ENCODE measurements around the gene ARL6IP1.

The ARL6IP1 gene

DNA sequence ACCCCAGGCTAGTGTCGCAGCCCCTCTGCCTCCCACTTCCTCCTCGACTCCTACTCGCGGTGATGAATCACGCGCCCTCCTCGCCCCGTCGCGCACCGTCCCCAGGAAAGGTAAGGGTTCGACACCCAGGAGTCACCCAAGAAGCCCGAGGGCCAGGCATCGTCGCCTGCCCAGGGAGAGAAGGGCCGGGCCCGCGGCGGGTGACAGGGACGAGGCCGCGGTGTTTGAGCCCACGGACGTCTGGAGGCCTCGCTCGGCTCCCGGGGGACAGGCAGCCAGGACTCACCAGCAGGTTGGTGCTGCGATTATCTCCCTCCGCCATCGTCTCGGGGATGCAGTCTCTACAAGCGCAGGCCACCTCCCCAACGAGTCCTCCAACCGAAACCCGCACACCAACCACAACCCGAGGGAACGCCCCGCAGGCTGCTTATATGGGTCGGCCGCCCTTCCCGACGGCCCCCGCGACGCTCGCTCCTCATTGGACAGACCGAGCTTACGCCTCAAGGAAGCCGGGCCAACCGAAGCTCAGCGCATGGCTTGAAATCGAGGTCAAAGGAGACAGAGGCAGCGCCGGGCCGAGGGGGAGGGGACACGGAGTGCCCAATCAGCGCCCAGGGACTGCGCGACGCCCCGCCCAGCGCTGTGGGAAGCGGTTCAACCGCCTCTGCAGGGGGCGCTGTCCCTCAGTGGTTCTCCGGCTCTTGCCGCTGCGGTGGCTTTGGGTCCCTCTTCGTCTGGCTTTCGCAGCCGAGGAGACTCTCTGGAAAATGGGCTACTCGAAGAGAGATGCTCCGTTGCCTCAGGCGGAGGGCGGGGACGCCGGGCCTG, at the start of gene ARL6IP1:
TSS of gene ARL6IP1 (minus strand) at position 405 of the 828 bp plus-strand sequence. CDS start at position 322, 83 bp downstream.
- peak; percentile 100 for DNase-seq

GRCh38 chr16:18846416-18846815, 45.1 kb upstream of the ARL6IP1 start:
- no peak for DNase-seq

DNA sequence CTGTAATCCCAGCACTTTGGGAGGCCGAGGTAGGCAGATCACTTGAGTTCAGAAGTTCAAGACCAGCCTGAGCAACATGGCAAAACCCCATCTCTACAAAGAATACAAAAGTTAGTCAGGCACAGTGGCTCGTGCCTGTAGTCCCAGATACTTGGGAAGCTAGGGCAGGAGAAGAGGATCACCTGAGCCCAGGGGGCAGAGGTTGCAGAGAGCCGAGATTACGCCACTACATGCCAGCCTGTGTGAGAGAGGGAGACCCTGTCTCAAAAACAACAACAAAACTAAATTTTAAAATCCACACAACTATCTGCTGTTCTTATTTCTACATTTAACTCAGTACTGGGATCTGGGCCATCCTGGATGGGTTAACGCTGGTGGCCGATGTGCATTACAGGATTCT, 41.2 kb upstream of the ARL6IP1 start:
- no peak for DNase-seq

- DNase-seq = no peak
Observed at GRCh38 chr16:18841833-18842525, 40.6 kb upstream of the ARL6IP1 start.

DNA sequence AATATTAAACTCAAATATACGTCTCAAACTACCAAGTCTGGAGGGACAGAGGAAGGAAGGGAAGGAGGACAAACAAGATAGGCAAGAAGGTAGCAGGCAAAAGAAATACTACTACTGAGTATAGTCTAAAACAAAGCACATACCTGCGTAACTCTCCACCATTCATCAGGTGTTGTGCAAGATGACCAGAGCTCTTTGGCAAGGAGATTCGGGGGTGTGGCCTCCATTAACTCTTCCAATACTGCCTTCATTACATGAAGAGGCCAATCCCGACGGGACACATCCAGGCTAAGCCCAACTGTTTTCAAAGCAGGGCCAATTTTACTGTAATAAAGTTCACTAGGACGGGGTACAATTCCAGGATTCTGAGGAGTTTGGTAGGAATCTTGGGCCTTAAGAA, 38.2 kb upstream of the ARL6IP1 start:
- DNase-seq = no peak

DNA sequence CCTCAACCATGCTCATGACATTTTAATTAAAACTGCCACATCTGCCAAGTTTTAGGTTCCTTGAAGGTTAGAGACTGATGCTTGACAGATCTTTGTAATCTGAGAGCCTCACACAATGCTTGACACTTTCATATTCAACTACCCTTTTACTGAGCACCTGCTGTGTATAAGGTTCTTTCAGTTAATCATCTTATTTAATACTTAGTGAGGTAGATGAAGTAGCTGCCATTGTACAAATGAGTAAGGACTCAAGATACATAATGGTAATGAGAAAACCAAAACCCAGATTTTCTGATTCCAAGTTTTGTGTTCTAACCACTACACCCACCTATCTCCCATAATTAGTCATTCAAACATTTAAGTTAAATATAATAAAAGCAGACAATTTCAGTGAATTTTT, 35.4 kb upstream of the ARL6IP1 start:
- peak; percentile 21 for DNase-seq

DNA sequence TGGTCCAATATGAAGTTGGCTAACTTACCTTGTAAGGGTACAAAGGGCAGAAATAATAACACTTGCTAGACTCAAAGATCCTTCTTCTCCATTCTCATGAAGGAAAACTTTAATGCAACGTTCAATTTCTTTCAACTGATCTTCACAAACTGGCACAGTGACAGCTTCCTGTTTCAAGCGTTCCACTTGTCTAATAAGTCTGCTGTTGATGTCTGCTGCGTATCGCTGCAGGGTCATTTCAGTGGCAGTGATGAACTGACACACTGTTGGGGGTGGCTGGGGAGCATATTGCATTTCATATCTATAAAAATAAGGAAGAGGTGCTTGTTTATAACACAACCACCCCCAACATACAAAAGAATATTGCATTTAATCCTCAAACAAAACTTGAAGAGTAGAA, 33.5 kb upstream of the ARL6IP1 start:
- DNase-seq = no peak

GRCh38 chr16:18833707-18834505, 32.6 kb upstream of the ARL6IP1 start:
- no peak for DNase-seq

DNA sequence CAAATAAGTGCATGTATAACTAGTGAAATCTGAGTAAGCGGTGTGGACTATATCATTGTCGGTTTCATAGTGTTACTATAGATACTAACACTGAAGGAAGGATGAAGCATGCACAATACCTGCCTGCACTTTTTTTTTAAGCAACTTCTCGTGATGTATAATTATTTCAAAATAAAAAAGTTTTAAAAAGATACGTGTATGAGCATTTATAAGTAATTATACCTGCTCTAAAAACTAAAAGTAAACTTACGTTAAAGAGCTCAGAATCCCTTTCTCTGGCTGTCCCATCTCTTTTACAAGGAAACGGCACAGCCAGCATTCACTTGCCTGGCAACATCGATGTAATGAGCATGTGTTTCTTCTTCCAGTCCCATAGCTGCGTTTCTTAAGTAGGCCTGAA, 31.3 kb upstream of the ARL6IP1 start:
- no peak for DNase-seq

GRCh38 chr16:18832006-18832405, 30.7 kb upstream of the ARL6IP1 start:
- no peak for DNase-seq

- no peak for DNase-seq
Observed at GRCh38 chr16:18829251-18829650, 27.9 kb upstream of the ARL6IP1 start.

GRCh38 chr16:18827890-18828289, 26.5 kb upstream of the ARL6IP1 start:
- peak; percentile 32 for DNase-seq

DNA sequence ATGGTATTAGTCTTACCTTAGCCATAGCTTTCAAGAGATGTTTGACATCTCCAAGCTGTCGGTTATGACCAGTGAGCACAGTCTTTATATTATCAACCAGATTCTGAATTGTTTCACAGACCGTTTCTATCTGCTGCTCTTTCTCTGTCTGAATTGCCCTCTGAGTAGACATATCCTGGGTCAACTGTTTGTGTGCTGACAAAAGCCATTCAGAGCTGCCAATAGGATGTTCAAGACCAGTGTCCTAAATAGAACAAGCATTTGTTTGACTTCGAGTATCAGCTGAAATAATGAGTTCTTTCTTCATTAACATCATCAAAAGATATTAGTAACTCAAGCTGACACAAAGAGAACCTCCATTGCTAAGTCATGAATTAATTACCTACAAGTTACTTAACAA, 14.9 kb upstream of the ARL6IP1 start:
- no peak for DNase-seq

DNA sequence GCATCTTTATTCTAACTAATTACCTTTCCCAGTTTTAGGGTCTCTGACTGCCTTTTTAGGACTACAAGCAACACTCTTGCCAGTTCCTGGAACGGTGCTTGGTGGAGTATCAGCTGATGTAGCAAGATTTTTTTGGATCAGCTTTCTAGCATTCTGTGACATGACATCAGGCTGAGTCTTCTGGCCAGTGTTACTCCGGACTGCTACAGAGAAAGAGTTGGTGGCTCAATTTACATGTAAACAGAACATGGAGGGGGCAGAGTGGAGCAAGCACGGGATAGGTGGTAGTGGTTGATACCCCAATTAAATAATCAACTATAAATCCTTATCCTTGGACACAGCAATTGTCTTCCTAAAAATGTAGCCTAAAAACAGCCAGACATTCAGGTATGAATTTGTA, 10.6 kb upstream of the ARL6IP1 start:
- no peak for DNase-seq

DNA sequence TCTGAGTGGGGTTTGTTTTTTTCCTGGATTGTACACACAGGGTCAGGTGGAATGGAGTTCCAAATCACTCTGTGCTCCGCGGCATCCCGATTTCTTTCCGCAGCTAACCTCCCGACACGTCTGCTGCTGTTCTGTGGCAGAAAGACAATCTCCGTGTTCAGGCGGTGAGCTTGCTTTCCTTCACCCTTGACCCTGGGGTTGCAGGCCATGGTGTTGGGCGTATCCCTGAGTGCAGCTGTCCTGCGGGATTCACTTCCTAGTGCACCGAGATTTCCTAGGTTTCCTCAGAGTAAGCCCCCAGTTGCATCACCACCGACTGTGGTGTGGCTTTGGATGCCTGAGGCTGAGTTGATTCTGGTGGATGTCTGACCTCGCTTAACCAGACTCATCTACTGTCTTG, 7.8 kb upstream of the ARL6IP1 start:
- no peak for DNase-seq

DNA sequence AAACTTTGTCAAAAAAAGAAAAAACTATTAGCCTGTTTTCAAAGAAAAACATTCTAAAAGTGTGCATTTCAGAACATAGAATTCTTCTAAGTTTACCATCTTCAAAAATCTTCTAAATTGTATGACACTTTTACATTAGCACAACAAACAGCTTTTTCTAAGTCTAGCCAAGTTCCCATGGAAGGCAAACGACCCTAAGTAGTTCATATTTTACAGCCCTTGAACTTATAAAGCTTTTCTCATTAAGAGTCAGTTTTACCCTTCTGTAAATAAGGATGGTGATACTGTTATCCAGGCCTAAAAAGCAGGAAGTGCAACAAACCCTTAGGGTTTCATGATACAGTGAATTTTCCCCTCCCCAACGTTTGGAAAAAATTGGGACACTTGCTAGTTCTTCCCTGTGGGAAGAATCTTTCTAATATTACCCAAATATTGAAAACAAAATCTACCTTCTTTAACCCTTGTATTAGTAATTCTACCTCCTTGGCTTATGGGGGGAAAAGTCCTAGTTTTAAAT, 4.0 kb upstream of the ARL6IP1 start:
- no peak for DNase-seq

DNA sequence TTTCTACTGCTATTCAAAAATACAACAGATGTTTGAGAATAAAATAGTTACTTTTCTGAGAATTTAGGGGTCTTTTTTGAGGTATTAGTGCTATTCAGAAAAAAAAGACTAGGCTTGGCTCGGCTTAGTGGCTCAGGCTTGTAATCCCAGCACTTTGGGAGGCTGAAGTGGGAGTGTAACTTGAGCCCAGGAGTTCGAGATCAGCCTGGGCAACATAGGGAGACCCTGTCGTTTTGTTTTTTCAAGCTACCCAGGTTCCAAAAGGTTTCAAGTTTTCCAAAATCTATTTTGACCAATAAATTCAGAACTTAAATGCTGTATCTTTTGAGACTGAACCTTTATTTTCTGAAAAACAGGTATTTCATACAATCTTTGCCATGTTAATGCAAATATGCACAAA, 3.2 kb upstream of the ARL6IP1 start:
- DNase-seq = no peak

DNA sequence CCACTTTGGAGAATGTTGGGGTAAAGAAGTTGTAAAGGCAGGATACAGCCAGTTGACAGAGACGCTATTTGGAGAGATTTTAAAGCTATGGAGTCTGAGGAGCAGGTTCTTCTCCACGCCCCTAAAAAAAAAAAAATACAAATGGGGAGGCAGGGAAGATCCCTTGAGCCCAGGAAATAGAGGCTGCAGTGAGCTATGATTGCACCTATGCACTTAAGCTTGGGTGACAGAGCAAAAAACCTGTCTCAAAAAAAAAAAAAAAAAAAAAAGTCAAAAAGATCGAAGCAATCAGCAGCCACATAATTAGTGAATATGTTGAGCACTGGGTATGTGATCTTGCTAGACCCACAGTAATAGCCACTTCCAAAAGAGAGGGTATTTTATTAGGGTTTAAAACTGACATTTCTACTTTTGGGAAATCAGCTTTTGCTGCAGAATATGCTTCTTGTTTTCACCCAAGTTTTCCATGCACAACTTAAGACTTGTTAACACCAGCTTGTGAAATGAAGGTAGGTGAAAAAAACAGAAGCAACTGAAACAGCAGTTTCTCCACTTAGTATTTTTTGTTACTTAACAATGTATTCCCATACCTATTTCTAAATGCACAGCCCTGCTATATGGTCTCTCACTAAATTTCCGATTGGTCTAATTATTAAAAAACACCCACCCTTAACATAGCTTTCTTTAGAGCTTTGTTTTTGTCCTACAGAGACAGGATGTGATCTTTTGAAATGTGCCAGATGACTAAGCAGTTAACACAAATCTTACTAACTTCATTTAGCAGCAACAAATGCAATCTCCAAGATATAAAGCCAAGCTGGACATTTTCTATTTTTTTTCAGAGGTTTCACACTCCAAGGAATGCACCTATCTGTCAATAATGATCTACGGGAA, 2.5 kb upstream of the ARL6IP1 start:
- DNase-seq = peak; percentile 46

DNA sequence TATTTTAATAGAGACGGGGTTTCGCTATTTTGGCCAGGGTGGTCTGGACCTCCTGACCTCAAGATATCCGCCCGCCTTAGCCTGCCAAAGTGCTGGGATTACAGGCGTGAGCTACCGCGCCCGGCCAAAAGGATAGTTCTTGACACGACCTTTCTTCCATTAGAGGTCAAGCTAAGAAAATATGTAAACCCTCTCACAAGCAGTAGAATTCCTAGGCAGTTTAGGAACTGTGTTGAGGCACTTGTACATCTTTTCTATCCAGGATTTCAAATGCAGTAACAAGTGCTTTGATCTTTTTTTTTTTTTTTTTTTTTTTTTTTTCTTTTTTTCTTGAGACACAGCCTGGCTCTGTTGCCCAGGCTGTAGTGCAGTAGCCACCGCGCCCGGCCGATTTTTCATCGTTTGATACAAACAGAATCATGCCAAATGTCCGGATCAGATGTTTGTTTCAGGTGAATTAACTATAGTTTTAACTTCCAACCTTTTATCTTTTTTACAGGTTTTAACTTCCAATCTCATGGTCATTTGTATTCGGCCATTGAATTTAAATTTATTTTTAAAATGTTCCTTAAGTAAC, 1.5 kb upstream of the ARL6IP1 start:
- DNase-seq = no peak

GRCh38 chr16:18800775-18801144, 589 bp downstream of the ARL6IP1 start:
- DNase-seq = no peak

DNA sequence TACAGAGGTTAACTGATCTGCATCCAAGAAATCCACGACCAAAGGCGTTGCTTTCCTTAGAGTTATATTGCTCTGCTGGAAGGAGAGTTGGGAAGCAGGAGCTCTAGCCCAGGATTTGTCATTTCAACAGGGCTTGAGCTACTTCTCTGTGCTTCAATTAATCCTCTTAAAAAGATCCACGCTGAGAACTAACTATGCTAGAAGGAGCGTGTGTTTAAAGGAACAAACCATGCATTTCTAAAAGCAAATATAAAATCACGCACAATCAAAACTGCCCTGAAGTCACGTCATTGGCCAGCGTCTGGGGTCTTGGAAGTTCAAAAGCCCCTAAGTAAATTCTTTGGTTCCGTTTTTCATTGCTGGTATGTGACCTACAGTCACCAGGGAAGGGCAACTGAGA, 1.1 kb downstream of the ARL6IP1 start:
- no peak for DNase-seq

GRCh38 chr16:18799500-18799899, 1.8 kb downstream of the ARL6IP1 start:
- DNase-seq = no peak

All from activated CD4-positive, alpha-beta T cell treated with anti-CD3 and anti-CD28 coated beads, Interleukin-10, Interleukin-2, amounts not matched to agents 100 ng/mL and 50 ng/mL, durations not matched to agents 16 hours and 8 hours (primary cell).